Heart left ventricle (tissue), 16 donors: ENCODE measurements around the gene BPIFA2. TPM values are rescaled to one million over a fixed set of nuclear protein-coding genes. Genes with fewer than 3 reads are reported as not detected.

ENCODE experiments used
- ATAC-seq, 4 donors: fragments of 200-7000 bp; cut with Tn5 transposase; one replicate each; pipeline ENCODE4 v1.9.1; 2020 to 2022; ENCODE audit warnings: moderate library complexity in 4 of 4, mild to moderate bottlenecking in 3 of 4, moderate number of reproducible peaks in 1 of 4
- DNase-seq, 5 donors: peaks; one replicate each; pipeline ENCODE4 v3.0.0-alpha.2; 2020
- H3K27ac ChIP-seq, 12 donors: fragments of 200-600 bp; sonication (generic) in 4 of 12; one replicate each; pipeline versions ENCODE4 v1.5.0 to v1.8.0; 2016 to 2022; ENCODE audit warnings: mild to moderate bottlenecking in 2 of 12
- H3K27me3 ChIP-seq, 9 donors: fragments of 200-600 bp; sonication (generic) in 2 of 9; one replicate each; pipeline versions ENCODE4 v1.5.1 to v1.8.0; 2016 to 2022; ENCODE audit warnings: mild to moderate bottlenecking in 3 of 9
- H3K36me3 ChIP-seq, 9 donors: fragments of 200-600 bp; sonication (generic) in 2 of 9; one replicate each; pipeline versions ENCODE4 v1.5.0 to v1.8.0; 2018 to 2022; ENCODE audit warnings: mild to moderate bottlenecking in 2 of 9
- H3K4me1 ChIP-seq, 12 donors: fragments of 200-600 bp; sonication (generic) in 4 of 12; one replicate each; pipeline versions ENCODE4 v1.5.0 to v1.8.0; 2016 to 2022; ENCODE audit warnings: mild to moderate bottlenecking in 3 of 12
- H3K4me3 ChIP-seq, 12 donors: fragments of 200-600 bp; sonication (generic) in 4 of 12; one replicate each; pipeline versions ENCODE4 v1.5.0 to v1.8.0; 2017 to 2022; ENCODE audit warnings: mild to moderate bottlenecking in 9 of 12, moderate library complexity in 4 of 12
- H3K9me3 ChIP-seq, 12 donors: fragments of 200-600 bp; sonication (generic) in 4 of 12; one replicate each; pipeline versions ENCODE4 v1.5.0 to v1.8.0; 2016 to 2022; ENCODE audit warnings: mild to moderate bottlenecking in 1 of 12
- CTCF ChIP-seq, 12 donors: fragments of 200-600 bp; sonication (generic) in 4 of 12; IDR thresholded peaks; one replicate each; pipeline versions ENCODE4 v1.5.0 to v1.8.0; 2018 to 2022; ENCODE audit warnings: antibody characterized with exemption in 12 of 12, mild to moderate bottlenecking in 5 of 12
- POLR2A ChIP-seq, 2 donors: fragments of 450-650 bp; IDR thresholded peaks; one replicate each; pipeline ENCODE4 v1.6.1; 2017; ENCODE audit warnings: antibody characterized with exemption in 2 of 2, mild to moderate bottlenecking in 2 of 2, moderate library complexity in 2 of 2
- WGBS, 4 donors: extraction: QIAGEN DNeasy Blood & Tissue Kit in 2 of 4; methylation state at CpG; one replicate each; pipeline versions ENCODE4 v1.1.5 to v1.1.7; 2013 to 2018; 5-methylcytosine and 5-hydroxymethylcytosine counted together
- intact Hi-C, 10 donors: fragments of 100-400 bp; cut with DNase I; formaldehyde crosslinking; loops; one replicate each; pipeline versions ENCODE4 v1.11.1 to v1.14.2; 2022
- polyA plus RNA-seq, 2 donors: library from polyadenylated mRNA; stranded (reverse); fragments of 200-250 nt; gene quantifications; one replicate each; pipeline ENCODE4 v1.2.3, GENCODE V29; 2013
- total RNA-seq, 9 donors: library from RNA; depleted of rRNA in 2 of 9; stranded (reverse); fragments of >200 nt in 2 of 9; fragmentation: NEBNext Ultra II Directional in 3 of 9; extraction: Animal tissue kit (Norgen Biotek cat#: 25700) in 3 of 9; gene quantifications; one replicate each; pipeline versions ENCODE4 v1.1.0 to v1.2.4, GENCODE V29; 2016 to 2023
- donor health status: ischemic (EF 13 %, LVEDD 7.1; RV severe dilation, severe dysfunction).
- donor health status: healthy with polysubstance abuse.
- donor health status: DM: no; HTN: yes; CAD: no.
- donor health status: DM: no; HTN: no; CAD: no.
- donor health status: ischemic (EF 25% LVEDD 6.9; RV normal size, moderate dysfunction).
- donor health status: ischemic (EF 25% LVEDD 5.7; RV mildly dilated, moderate dysfunction).
- donor health status: healthy.
- donor health status: DM: yes; HTN: yes; CAD: no.
- donor health status: ischemic (EF 35%, LVEDD 5.7; RV mildly dilated, moderate dysfunction).
- donor health status: nonischemic (EF 11% LVEDD 7.7; RV severe dilation, severe dysfunction).
- donor health status: DM: yes; HTN: yes; CAD: no.
- donor health status: PGD.
- donor health status: ischemic (EF 29% LVEDD 5.4; RV normal size, mild dysfunction).
- donor health status: nonischemic (EF 23%, LVEDD 6.1; RV moderate dilation, normal function).

Gene BPIFA2
- total and polyA plus RNA-seq, 11 donors, result not detected

- WGBS, 4 donors, result 49 to 56% (median 52%) methylated on average over 8 of the region's 8 CpGs
- DNase-seq (no peak), ATAC-seq (no peak)
- TF ChIP-seq CTCF (IDR thresholded peaks at IDR 0.05), result peak in 7 of 12 donors; percentile 11 to 52 (median 30)
- TF ChIP-seq POLR2A (IDR thresholded peaks at IDR 0.05), result no peak
- H3K9me3 ChIP-seq, result peaks cover 0 to 24% (median 12%) of the 10 kb centered on the region in 12 donors
- intact Hi-C loops, result no loop called here
- H3K36me3 ChIP-seq, result no peaks in the 10 kb centered on the region
- H3K4me1 ChIP-seq, result no peaks in the 10 kb centered on the region
- H3K27me3 ChIP-seq, result peaks cover 0 to 13% (median 0%) of the 10 kb centered on the region in 9 donors
- H3K4me3 ChIP-seq, result no peak overlapping the region
- no peak overlapping the region for H3K27ac ChIP-seq
Observed at GRCh38 chr20:33169176-33169794, 1.3 kb downstream of the BPIFA2 start.

GRCh38 chr20:33172781-33173180 is 4.8 kb downstream of the BPIFA2 start:
- TF ChIP-seq POLR2A (IDR thresholded peaks at IDR 0.05) (no peak), CTCF (IDR thresholded peaks at IDR 0.05) (no peak)
- intact Hi-C loops, result no loop called here
- Histone ChIP-seq H3K4me3 (no peak overlapping the region), H3K9me3 (peaks cover 0 to 24% (median 12%) of the 10 kb centered on the region in 12 donors), H3K27ac (no peak overlapping the region), H3K27me3 (peaks cover 0 to 11% (median 0%) of the 10 kb centered on the region in 9 donors), H3K4me1 (no peaks in the 10 kb centered on the region), H3K36me3 (no peaks in the 10 kb centered on the region)
- 45 to 65% (median 61%) methylated on average over 7 of the region's 7 CpGs for WGBS, 4 donors
- DNase-seq, result no peak
- ATAC-seq, result no peak

- Histone ChIP-seq H3K4me3 (no peak overlapping the region), H3K27ac (no peak overlapping the region), H3K9me3 (peaks cover 0 to 12% (median 2%) of the 10 kb centered on the region in 12 donors), H3K36me3 (no peaks in the 10 kb centered on the region), H3K27me3 (peaks cover 0 to 11% (median 0%) of the 10 kb centered on the region in 9 donors), H3K4me1 (no peaks in the 10 kb centered on the region)
- ATAC-seq (no peak), DNase-seq (no peak)
- TF ChIP-seq POLR2A (IDR thresholded peaks at IDR 0.05), result no peak
- TF ChIP-seq CTCF (IDR thresholded peaks at IDR 0.05), result no peak
- 84 to 97% (median 89%) methylated on average over 3 of the region's 3 CpGs for WGBS, 4 donors
- intact Hi-C loops, result no loop called here
Observed at GRCh38 chr20:33175123-33175522, 7.2 kb downstream of the BPIFA2 start.

GRCh38 chr20:33176101-33176500 is 8.1 kb downstream of the BPIFA2 start:
- no peak overlapping the region for H3K4me3 ChIP-seq
- ATAC-seq (no peak), DNase-seq (no peak)
- TF ChIP-seq CTCF (IDR thresholded peaks at IDR 0.05) (no peak), POLR2A (IDR thresholded peaks at IDR 0.05) (no peak)
- H3K36me3 ChIP-seq, result no peaks in the 10 kb centered on the region
- H3K27me3 ChIP-seq, result peaks cover 0 to 11% (median 0%) of the 10 kb centered on the region in 9 donors
- WGBS, 4 donors, result 53 to 64% (median 62%) methylated on average over 3 of the region's 3 CpGs
- H3K9me3 ChIP-seq, result peaks cover 0 to 3% (median 0%) of the 10 kb centered on the region in 12 donors
- H3K27ac ChIP-seq, result no peak overlapping the region
- H3K4me1 ChIP-seq, result no peaks in the 10 kb centered on the region
- intact Hi-C loops, result no loop called here
